Left colon (tissue), 2 donors: ENCODE results near the gene CRTAP. TPM values are rescaled to one million over a fixed set of nuclear protein-coding genes. Genes with fewer than 3 reads are reported as not detected.

Experiments
- total RNA-seq, 2 donors: library from RNA; stranded (reverse); fragmentation: NEBNext Ultra II Directional; extraction: Animal tissue kit (Norgen Biotek cat#: 25700); gene quantifications; one replicate each; pipeline ENCODE4 v1.2.1, GENCODE V29; 2021
- donor health status: DM: no; HTN: no; CAD: no.
- donor health status: DM: yes; HTN: yes; CAD: no.

CRTAP gene
- total RNA-seq, 2 donors from 2014 or later: 63.5 to 114 TPM

Other genes starting within 250 kb of the CRTAP start
- under 1 TPM; 0.15 to 0.28 TPM for gene CCR4, start 162.4 kb upstream of the CRTAP start, total RNA-seq
- 10 to 100 TPM; 90.3 to 94.6 TPM for gene GLB1, start 16.9 kb upstream of the CRTAP start, total RNA-seq
- 10 to 100 TPM; 13.2 to 16.7 TPM for gene TMPPE, start 16.9 kb upstream of the CRTAP start, total RNA-seq
- under 1 TPM; 0.37 to 0.89 TPM for gene SUSD5, start 104.8 kb downstream of the CRTAP start, total RNA-seq
- 1 to 10 TPM in 1 of 2 donors, under 1 TPM in 1; 0.46 to 1.6 TPM for gene FBXL2, start 163.4 kb downstream of the CRTAP start, total RNA-seq